Peyer's patch (tissue), 4 donors: ENCODE measurements around the gene GLI2.

Source experiments
- CTCF ChIP-seq, 6 experiments: fragments of 450-650 bp in 4 of 6; fragments of 200-600 bp in 2 of 6; sonication (generic) in 1 of 6; IDR thresholded peaks; one replicate each; pipeline ENCODE4 v1.5.1; 2017 to 2019; ENCODE audit warnings: antibody characterized with exemption in 6 of 6, mild to moderate bottlenecking in 3 of 6, moderate library complexity in 1 of 6
- POLR2A ChIP-seq, 2 donors: fragments of 450-650 bp; IDR thresholded peaks; one replicate each; pipeline ENCODE4 v1.5.1; 2017; ENCODE audit warnings: antibody characterized with exemption in 2 of 2, mild to moderate bottlenecking in 2 of 2, moderate library complexity in 2 of 2

- TF ChIP-seq CTCF (IDR thresholded peaks at IDR 0.05), result no peak
- no peak for TF ChIP-seq POLR2A (IDR thresholded peaks at IDR 0.05)
Measured at GRCh38 chr2:120764991-120765677, 29.5 kb downstream of the GLI2 start.
